Stimulated activated CD8-positive, alpha-beta memory T cell treated with anti-CD3 and anti-CD28 coated beads, Interleukin-7, amount 100 ng/mL, for 1 hour (primary cell): Measurements from ENCODE around the gene OTOF.

Experiments
- DNase-seq, 2 donors: peaks; one replicate each; pipeline ENCODE4 v3.0.0-alpha.2; 2020; ENCODE audit warnings: low read depth in 2 of 2

OTOF gene

DNA sequence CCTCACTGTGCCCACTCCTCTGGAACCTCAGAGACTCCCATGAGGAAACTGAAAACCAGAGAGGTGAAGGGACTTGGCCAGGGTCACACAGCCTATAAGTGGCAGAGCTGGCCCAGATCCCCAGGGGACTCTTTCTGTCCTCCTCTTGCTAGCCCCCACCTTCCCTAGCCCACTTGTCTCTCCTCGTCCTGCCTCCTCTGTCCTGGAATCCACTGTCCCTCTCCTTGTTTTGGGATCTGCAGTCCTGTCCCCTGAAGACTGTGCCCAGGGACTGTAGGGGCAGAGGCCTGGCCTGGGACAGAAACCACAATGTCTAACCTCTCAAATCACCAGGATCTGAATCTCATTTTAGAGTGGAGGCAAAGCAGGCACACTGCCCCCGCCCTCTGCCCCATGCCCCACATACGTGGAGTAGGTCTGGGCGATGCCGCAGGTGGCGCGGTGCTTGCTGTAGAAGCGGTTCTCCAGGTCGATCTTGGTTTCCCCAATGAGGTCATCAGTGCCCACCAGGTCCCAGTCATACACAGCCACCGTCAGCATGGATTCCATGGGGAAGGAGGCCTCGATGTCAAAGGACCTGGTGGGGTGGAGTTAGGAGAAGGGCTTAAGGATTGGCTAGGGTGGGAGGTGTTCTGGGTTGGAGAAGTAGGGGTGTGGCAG lies 12.5 kb downstream of the OTOF start:
- DNase-seq, result no peak

GRCh38 chr2:26464390-26465265 lies 13.3 kb downstream of the OTOF start:
- DNase-seq, result no peak

DNA sequence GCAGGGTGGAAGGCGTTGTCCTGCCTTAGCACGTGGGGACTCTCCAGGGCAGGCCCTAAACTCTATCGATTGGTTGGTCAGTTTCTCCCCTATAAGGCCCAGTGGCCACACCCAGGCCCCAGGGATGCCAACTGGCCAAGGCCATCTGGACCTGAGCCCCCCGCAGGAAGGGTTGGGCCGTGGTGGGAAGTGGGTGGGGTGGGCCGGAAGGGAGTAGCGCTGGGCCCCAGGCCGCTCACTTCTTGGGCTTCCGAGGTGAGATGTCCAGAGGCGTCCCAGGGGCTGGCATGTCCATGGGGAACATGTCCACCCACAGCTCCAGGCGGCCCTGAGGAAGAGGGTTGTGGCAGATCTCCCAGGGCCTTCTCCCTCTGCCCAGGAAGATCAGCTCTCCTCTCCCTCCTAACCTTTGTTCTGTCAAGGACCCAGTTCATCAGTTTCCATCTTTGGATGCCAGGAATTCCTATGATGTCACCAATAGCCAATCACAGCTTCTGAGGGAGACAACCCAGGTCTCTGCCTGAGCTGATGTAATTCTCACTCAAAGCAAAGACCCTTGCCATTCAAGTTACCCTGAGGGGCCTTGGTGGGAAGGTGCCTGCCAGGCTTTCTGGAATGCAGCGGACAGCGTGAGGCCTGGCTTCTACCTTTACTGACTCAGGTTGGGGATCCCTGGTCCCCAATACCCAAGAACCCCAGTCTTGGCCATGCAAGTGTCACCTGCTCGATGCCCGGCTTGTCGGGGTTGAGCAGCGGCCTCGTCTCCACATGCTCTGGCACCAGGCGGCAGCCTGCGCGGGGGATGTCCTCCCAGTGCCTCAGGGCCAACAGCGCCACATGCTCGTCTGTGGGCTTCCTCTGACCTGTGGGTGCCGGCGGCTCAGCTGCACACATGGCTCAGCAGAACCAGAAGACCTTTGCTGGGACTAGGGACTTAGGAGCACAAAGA lies 14.4 kb downstream of the OTOF start:
- no peak for DNase-seq

DNA sequence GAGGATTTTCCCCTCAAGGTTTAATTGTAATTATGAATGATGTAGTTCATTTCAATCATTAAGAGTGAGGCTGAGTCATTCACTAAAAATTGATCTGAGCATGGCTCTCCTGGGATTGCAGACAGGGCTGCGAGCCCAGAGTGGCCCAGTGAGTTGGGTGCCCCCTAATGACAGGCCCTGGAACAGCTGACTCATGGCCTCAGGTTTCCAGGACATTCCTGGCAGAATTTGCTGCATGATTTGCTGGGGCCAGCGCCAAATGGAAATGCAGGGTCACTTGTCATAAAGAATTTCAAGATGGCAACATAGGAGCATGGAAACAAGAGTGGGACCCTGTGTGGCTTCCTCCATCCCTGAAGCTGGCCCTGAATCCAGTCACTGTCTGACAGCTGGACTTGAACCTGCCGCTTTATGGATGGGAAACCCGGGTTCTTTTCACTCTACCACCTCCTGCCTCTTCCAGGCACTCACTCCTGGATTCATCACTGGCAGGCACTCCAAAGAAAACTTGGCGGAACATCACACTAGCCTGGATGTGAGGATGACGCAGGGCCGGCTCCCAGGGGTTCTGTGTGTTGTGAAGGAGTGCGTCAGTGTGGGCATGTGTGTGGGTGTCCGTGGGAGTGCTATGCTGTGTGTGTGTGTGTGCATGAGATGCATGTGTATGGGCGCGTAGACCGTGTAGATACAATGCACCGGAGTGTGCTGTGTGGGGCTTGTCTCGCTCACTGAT lies 15.2 kb downstream of the OTOF start:
- no peak for DNase-seq

GRCh38 chr2:26462100-26462499 lies 15.8 kb downstream of the OTOF start:
- no peak for DNase-seq

- DNase-seq, result no peak
Observed at GRCh38 chr2:26461601-26462023, 16.3 kb downstream of the OTOF start.

- no peak for DNase-seq
Observed at GRCh38 chr2:26460613-26461031, 17.3 kb downstream of the OTOF start.

GRCh38 chr2:26459991-26460612 lies 17.8 kb downstream of the OTOF start:
- no peak for DNase-seq

GRCh38 chr2:26458365-26459042 lies 19.4 kb downstream of the OTOF start:
- DNase-seq, result no peak

DNA sequence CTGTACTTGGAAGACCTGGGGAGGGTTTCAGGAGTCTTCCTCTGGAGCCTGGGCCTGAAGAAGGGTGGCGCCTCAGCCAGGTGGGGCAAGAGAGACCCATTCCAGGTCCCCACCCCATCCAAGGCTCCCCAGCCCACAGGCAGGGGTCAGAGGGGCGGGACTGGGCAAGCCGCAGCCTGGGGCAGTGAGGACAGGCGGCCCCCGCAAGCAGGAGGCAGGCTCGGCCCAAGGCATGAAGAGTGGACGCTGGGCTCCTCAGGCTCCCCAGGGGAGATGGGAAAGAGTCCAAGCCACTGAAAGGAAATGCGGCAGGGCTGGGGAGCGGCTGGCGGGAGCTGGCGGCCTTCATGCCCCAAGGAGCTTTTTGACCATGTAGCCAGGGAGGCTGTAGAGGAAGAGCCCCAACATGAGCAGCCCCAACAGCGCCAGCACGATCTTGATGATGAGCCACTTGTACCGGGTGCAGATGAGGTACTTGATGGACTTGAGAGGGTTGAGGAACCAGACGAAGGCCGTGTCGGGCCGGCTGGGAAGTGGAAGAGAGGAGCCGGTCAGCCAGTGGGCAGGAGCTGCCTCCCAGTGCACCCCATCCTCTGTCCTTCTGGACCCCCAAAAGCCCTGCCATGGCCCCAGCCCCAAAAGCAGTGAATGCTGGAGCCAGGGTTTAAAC lies 20.1 kb downstream of the OTOF start:
- DNase-seq, result no peak

- DNase-seq, result no peak
Observed at GRCh38 chr2:26457251-26457666, 20.7 kb downstream of the OTOF start.

GRCh38 chr2:26456440-26457250 lies 21.3 kb downstream of the OTOF start:
- no peak for DNase-seq

- no peak for DNase-seq
Observed at GRCh38 chr2:26455670-26456439, 22.1 kb downstream of the OTOF start.

DNA sequence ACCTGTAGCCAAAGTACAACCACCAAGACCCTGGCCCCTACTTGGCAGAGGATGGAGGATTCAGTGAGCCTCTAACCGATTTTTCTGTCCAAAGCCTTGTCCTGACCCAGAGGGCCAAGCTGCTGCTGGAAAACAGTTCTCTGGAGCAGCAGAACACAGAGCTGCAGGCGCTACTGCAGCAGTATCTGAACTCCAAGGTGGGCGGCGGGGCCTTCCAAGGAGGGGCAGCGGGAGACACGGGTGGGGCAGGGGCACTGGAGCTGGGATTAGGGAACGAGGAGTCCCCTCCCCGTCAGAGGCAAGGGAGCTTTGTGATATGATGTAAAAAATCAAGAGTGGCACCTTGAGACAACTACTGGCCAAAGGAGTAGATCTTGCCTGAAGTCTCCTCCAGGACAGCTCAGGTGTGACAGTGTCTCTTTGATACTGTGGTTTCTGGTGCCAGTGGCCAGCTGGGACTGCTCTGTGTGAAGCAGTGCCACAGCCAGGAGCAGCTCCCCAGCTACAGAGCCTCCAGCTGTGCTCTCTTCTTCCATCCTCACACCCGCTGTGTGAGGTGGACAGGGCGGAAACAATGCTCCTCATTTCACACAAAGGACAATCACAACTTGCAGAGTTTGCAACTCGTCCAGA lies 22.8 kb downstream of the OTOF start:
- DNase-seq, result no peak

- no peak for DNase-seq
Observed at GRCh38 chr2:26454561-26455001, 23.3 kb downstream of the OTOF start.

- no peak for DNase-seq
Observed at GRCh38 chr2:26453421-26454329, 24.2 kb downstream of the OTOF start.
